GM13977 (cell line): ENCODE measurements around the gene TNC.

Source experiments
- DNase-seq: peaks from one replicate; pipeline ENCODE4 v3.0.0; 2012; ENCODE audit warnings: low spot score
- in situ Hi-C: fragments of 300-500 bp; cut with MboI; formaldehyde crosslinking; loops from one replicate; pipeline ENCODE4 v1.12.0; 2022; ENCODE audit warnings: low sequenced_read_pairs, low pct_unique_long_range_greater_than_20kb, mixed read lengths, inconsistent platforms; ENCODE audit not compliant: unreplicated experiment
- TF ChIP-seq, protein P1 (sequence below): IDR thresholded peaks from 2 replicates; pipeline ENCODE4 v1.5.1; 2012; ENCODE audit warnings: mild to moderate bottlenecking, control low read depth; ENCODE audit not compliant: insufficient read depth; ENCODE audit errors: extremely low read depth, missing control alignments

TNC gene

DNA sequence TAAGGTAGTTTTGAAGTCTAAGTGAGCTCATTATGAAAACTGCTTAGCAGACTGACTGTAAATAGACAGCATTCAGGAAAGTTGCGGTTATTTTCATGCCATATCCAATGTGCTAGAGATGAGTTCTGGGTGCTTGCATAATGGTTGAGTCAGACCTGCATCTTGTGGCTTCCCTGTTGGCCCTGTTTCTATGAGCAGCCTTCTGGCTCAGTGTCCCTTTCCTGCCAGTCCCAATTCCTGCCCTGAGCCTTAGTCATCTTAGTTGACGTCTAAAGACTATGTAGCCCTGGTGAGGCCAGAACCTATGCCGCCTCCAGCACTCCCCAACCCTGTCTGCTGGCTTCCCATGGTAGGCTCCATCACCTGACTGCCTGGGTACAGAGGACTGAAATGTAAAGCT, 111.3 kb downstream of the TNC start:
- in situ Hi-C loops, result loop anchor here (25.0 kb wide), 1 partner anchor 594 kb away; no protein-coding TSS in a partner anchor
- TF ChIP-seq, protein P1, sequence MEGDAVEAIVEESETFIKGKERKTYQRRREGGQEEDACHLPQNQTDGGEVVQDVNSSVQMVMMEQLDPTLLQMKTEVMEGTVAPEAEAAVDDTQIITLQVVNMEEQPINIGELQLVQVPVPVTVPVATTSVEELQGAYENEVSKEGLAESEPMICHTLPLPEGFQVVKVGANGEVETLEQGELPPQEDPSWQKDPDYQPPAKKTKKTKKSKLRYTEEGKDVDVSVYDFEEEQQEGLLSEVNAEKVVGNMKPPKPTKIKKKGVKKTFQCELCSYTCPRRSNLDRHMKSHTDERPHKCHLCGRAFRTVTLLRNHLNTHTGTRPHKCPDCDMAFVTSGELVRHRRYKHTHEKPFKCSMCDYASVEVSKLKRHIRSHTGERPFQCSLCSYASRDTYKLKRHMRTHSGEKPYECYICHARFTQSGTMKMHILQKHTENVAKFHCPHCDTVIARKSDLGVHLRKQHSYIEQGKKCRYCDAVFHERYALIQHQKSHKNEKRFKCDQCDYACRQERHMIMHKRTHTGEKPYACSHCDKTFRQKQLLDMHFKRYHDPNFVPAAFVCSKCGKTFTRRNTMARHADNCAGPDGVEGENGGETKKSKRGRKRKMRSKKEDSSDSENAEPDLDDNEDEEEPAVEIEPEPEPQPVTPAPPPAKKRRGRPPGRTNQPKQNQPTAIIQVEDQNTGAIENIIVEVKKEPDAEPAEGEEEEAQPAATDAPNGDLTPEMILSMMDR, result no peak
- no peak for DNase-seq

DNA sequence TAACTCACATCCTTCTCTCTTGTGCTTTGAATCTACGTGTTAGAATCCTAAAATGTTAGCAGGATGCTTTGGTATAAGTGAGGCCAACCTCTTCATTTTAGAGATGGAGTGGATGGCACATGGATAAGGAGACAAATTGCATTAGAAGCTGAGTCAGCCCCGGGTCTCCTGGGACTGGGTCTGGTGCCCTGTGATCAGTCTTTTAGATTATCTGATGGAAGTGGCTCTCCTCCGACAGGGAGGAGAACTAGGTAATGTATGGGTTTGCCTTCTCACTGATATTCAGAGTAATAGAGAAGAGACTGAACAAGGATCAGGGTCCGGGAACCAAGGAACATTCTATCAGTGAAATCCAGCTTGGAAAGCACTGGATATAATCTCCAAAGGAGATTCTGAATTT, 112.6 kb downstream of the TNC start:
- TF ChIP-seq, protein P1, result no peak
- in situ Hi-C loops, result loop anchor here (25.0 kb wide), 1 partner anchor 593 kb away; no protein-coding TSS in a partner anchor
- DNase-seq, result no peak

DNA sequence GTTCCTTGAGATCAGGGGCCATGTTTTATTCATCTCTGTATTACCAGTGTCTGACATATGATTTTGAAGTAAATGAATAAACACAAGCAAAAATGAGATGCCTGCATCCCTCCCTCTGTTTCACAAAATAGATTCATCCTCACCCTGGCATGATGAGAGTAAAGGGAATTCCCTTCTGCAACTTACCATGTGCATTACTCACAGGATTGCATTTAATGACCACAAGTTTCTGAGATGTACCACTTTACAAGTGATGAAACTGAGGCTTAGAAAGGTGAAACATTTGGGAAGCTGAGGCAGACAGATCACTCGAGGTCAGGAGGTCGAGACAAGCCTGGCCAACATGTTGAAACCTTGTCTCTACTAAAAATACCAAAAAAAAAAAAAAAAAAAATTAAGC, 113.4 kb downstream of the TNC start:
- in situ Hi-C loops, result loop anchor here (25.0 kb wide), 1 partner anchor 592 kb away; no protein-coding TSS in a partner anchor
- no peak for DNase-seq
- TF ChIP-seq, protein P1, result no peak

DNA sequence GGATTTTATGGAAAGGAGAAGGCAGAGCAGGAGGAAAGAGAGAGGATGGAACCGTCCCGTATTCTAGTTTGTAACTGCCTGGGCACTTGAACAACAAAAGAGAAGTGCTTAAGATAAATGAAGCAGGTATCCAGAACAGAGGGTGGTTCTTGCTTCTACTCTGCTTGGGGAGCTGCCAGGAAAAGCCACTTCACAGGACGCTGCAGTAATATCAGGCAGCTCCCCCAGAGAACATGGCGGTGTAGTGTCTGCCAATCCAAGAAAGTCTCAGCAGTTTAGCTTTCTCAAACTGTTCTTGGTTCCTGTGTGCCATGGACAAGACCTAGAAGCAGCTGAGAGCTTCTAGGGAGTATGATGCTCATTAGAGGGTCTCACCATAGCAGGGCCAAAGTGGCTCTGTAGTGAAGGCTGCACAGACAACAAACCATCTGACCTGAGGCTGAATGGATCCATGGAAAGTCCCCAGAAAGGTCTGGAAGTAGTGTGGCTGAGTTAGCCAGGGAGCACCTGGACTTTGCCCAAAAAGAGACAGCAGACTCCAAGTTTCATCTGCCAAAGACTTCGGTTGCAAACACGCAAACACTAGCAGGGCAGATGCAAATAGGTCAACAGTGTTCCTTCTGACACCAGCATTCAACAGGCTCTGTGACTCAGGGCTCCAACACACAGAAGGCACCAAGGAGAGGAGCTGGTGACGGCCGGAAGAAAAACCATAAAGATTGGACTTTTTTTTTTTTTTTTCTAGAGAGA, 115.4 kb downstream of the TNC start:
- DNase-seq, result no peak
- in situ Hi-C loops, result loop anchor here (25.0 kb wide), 1 partner anchor 590 kb away; no protein-coding TSS in a partner anchor

DNA sequence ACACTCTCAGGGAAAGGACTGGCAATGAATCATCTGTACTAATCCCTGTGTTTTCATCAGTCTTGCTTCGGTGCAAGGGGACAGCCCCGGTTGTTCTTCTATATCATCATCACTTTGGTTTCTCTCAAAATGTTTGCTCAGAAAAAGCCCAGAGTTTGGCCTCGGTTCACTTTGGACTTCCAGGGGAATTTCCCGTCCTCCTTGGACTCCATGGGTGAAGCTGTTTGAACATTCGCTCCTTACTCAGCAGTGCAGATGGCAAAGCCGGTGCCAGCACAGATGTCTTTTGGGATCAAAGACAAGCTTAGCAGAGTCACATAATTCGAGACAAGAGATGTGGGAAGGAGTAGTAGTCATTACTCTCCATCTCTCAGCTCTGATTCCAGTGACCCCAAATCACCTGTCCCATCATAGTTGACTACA, 117.7 kb downstream of the TNC start:
- DNase-seq, result no peak
- TF ChIP-seq, protein P1, result no peak
- in situ Hi-C loops, result loop anchor here (25.0 kb wide), 1 partner anchor 588 kb away; no protein-coding TSS in a partner anchor

More for the DNA sequence above, 115.4 kb downstream of the TNC start:
- TF ChIP-seq, protein P1, result no peak

DNA sequence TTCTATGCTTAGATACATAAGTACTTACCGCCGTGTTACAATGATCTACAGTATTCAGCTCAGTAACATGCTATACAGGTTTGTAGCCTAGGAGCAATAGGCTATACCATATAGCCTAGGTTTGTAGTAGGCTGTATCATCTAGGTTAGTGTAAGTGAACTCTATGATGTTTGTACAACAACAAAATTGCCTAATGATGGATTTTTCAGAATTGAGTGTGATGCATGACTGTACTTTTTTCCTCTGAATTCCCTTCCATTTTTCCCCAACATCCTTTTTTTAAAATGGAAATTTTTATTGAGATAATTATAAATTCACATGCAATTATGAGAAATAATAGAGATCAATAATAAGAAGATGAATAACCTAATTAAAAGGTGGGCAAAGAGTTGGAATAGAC, 119.6 kb downstream of the TNC start:
- TF ChIP-seq, protein P1, result no peak
- in situ Hi-C loops, result no loop called here
- no peak for DNase-seq
